Urothelium cell line (cell line): ENCODE data around the gene CNTNAP5.

Experiments
- DNase-seq: peaks from one replicate; pipeline ENCODE4 v3.0.0; 2011; ENCODE audit warnings: low spot score, mixed read lengths
- FAIRE-seq: peaks from 2 replicates; lab custom pipeline; 2011; peaks lifted over from hg19 to GRCh38; lab: Jason Lieb, UNC

Gene CNTNAP5

GRCh38 chr2:124662946-124663644 is 638.0 kb downstream of the CNTNAP5 start:
- DNase-seq (no peak), FAIRE-seq (no peak)

DNA sequence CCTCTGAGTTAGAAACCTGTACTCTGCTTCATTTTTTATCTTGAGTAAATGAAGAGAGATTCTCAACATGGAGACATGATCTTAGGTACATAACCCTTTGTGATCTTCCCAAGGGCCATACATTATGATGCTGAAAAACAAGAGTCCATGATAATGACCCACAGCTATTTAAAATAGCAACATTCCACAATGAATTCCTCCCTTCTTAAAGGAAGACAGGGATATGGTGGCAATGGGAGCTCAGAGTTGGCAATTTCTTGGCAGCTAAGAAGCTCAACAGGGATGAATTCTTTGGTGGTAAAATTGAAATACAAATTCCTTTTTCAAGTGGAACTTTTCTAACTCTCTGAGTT is 638.5 kb downstream of the CNTNAP5 start:
- FAIRE-seq (no peak), DNase-seq (no peak)

GRCh38 chr2:124664363-124664762 is 639.3 kb downstream of the CNTNAP5 start:
- DNase-seq (no peak), FAIRE-seq (no peak)

DNA sequence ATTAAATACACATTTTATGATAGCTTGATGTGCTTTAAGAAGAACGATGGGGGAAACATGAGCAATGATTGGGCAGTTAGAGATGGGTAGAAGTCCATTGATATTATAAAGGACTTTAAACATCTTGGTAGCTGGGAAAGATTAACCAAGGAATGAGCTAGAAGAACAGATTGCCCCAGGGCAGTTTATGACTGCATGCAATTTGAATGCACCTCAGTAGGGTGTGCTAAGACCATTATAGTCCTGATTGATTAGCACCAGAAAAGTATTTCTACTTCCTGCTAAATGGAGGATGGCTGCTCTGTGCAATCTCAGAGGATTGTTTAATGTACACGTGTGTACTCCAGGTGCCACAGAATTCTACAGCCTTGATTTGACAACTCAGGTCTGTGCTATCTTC is 641.9 kb downstream of the CNTNAP5 start:
- peak; percentile 5 for FAIRE-seq
- DNase-seq = no peak

DNA sequence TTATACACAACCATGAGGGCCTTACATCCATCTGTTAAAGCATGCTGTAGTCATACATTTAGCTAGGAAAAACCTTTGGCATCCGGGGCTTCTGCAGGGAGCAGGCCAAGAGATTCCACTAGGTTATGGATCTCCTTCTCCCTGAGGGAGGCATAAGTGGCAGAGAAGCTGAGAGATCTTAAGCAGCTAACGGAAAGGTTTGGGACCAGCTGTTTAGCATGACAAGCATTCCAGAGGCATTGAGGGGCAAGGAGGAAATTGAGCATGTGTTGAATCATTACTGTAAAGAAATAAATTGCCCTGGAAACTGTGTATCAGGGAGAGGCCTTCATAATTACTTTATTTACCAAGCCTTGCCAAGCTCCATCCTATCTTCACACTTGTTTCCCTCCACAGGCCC is 643.1 kb downstream of the CNTNAP5 start:
- no peak for DNase-seq
- FAIRE-seq = no peak

DNA sequence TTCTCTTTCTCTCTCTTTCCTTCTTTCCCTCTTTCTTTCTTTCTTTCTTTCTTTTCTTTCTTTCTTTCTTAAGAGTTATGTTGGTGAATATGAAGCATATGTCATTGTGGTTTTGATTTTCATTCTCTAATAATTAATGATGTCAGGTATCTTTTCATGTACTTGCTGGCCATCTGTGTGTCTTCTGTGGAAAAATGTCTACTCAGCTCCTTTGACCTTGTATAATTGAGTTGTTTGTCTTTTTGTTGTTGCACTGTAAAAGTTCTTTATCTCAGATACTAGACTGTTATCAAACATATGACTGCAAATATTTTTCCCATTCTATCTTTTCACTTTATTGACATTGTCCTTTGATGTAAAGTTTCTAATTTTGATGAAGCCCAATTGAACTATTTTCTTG is 645.1 kb downstream of the CNTNAP5 start:
- FAIRE-seq (no peak), DNase-seq (no peak)

DNA sequence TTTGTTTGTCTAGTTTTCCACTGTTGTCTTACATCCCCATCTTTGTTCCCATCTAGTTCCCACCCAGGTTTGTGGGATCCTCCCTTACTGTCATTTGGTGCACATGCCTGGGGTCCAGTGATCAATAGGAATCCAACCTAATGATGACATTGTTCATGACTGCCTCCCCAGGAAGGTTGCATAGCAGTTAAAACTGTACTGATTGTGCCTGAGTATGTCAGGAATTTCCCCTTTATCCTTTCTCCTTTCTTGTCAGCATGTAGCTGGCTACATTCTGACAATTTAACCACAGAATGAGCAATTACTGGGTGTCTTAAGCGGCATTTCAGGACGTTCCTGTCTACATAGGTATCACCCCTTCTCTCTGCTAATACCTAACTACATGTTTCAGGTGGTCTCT is 653.0 kb downstream of the CNTNAP5 start:
- DNase-seq (no peak), FAIRE-seq (no peak)

GRCh38 chr2:124683536-124684428 is 658.7 kb downstream of the CNTNAP5 start:
- FAIRE-seq = no peak
- no peak for DNase-seq

DNA sequence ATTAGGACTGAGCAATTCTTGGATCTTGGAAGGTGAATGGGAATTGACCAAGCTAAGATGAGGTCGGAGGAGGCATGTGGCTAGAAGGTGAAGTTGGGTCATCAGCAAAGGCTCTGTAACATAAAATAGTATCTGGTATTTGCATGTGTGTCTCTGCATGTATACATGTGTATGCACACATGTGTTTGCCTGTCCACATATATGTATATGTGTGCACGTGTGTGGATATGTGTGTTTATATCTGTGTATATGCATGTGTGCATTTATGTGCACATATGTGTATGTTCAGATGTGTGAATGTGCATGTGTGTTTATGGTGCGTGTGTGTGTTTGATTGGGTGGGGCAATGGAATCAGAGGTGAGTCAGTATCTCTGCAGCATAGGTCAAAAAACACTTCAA is 664.3 kb downstream of the CNTNAP5 start:
- FAIRE-seq = no peak
- DNase-seq = no peak

GRCh38 chr2:124692216-124692615 is 667.1 kb downstream of the CNTNAP5 start:
- no peak for FAIRE-seq
- DNase-seq = no peak

DNA sequence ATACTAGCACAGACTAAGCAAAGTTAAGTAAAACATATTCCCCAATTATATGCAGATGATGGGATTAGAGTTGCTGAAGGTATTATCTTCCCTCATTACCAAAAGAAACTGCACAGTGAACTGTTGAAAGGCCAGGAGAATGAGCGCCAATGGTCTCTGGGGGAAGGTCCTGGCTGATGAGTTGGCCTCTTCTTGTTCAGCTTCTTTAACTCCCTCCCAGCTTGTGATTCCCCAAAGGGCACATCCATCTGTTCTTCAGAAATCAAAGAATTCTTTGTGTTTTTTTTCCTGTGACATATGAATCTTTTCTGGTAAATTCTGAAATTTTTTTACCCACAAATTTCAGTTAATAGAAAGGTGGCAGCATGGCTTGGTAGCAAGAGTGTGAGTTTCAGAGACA is 667.6 kb downstream of the CNTNAP5 start:
- DNase-seq (no peak), FAIRE-seq (no peak)

DNA sequence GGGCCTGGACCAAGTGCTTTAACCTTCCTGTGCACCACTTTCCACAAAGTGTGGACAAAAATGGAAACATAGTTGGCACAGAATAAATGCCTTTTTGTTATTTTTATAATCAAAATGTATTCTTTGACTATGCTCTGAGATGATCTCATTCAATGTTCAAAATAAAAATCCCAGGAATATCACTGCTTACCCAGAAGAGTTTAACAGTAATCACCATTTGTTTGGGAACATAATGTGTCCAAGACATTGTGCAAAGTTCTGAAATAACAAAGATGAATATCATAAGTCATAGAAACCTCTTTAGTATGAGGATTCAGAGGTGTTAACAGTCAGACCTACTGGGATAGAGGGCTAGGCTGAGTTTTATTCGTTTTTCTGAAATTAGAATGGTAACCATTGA is 668.1 kb downstream of the CNTNAP5 start:
- DNase-seq (no peak), FAIRE-seq (no peak)

GRCh38 chr2:124698979-124699565 is 674.0 kb downstream of the CNTNAP5 start:
- FAIRE-seq (no peak), DNase-seq (no peak)

- DNase-seq = no peak
- no peak for FAIRE-seq
Observed at GRCh38 chr2:124702777-124703176, 677.7 kb downstream of the CNTNAP5 start.

GRCh38 chr2:124704071-124704925 is 679.2 kb downstream of the CNTNAP5 start:
- DNase-seq (no peak), FAIRE-seq (no peak)

GRCh38 chr2:124708661-124709060 is 683.6 kb downstream of the CNTNAP5 start:
- FAIRE-seq (no peak), DNase-seq (no peak)

DNA sequence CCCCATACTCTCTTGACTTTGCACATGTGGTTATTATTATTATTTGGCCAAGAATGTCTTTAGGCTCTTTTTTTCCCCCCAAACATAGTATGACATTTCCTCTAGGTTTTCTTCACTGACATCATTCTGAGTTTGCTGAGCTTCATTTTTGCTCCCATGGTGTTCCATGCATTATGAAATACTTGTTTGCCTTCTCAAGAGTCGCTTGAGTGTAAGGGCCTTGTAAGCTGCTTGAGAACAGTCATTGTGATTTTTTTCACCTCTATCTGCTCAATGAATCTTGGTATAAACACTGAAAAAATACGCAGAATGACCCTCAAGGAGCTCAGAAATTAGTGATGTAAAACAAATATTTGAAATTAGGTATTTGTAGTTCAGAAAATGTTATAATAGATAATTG is 688.9 kb downstream of the CNTNAP5 start:
- FAIRE-seq = no peak
- no peak for DNase-seq

DNA sequence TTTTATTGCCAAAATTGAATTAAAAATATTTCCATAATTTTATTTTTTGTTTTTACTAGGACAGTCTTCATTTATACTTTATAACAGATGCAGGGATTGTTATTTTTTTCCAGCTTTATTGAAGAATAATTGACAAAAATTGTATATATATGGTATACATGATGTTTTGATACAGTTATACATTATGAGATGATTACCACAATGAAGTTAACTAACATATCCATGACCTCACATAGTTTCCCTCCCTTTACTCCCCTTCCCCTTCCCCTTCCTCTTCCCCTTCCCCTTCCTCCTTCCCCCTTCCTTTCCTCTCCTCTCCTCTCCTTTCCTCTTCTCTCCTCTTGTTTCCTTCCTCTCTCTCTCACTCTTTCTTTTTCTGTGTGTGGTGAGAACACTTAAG is 700.1 kb downstream of the CNTNAP5 start:
- no peak for DNase-seq
- no peak for FAIRE-seq

- FAIRE-seq = no peak
- no peak for DNase-seq
Observed at GRCh38 chr2:124740636-124741035, 715.5 kb downstream of the CNTNAP5 start.

- no peak for FAIRE-seq
Observed at GRCh38 chr2:124753842-124754241, 728.8 kb downstream of the CNTNAP5 start.

DNA sequence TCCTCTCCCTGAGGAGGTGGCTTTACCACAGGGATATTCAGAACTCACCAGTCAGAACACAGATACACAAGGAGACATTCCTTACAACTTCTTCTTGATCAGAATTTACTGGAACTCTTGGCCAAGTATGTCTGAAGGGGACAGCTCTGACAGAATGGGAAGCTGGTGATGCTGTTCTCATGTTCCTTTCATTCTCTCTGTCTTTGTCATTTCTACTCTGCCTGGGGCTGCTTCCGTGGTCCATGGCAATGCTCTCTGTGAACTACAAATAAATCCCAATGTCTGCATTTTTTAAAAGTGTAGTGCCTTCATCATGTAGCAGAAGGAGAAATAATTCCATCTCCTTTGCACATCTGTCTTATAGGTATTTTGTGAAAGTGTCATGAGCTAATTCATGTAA is 730.3 kb downstream of the CNTNAP5 start:
- DNase-seq (no peak), FAIRE-seq (no peak)

More at GRCh38 chr2:124753842-124754241, 728.8 kb downstream of the CNTNAP5 start:
- no peak for DNase-seq
